Activated CD8-positive, alpha-beta T cell treated with anti-CD3 and anti-CD28 coated beads, Interleukin-2, amount 10 ng/mL, durations not matched to agents 7 days and 5 days (primary cell): ENCODE measurements around the gene LRP10. TPM values are rescaled to one million over a fixed set of nuclear protein-coding genes. Genes with fewer than 3 reads are reported as not detected.
"Not testable (repeated sequence)": the region's sequence is repeated elsewhere in the genome, so short reads cannot be mapped to it uniquely, and the experiment has no call there.

Source experiments
- ATAC-seq: fragments of 150-1000 bp; cut with Tn5 transposase; one replicate; pipeline ENCODE4 v1.10.0; 2021; ENCODE audit warnings: moderate library complexity
- CTCF ChIA-PET: fragments of 350-600 bp; sonication (Branson Sonifier 250); formaldehyde crosslinking; loops from one replicate; lab custom pipeline; 2021; ENCODE audit warnings: antibody characterized with exemption; lab: Charles Lee
- POLR2A ChIA-PET: fragments of 350-600 bp; sonication (Branson Sonifier 250); formaldehyde crosslinking; loops from one replicate; lab custom pipeline; 2021; ENCODE audit warnings: antibody characterized with exemption; lab: Charles Lee
- DNase-seq: peaks from one replicate; pipeline ENCODE4 v3.0.0-alpha.2; 2020
- H3K27ac Mint-ChIP-seq: one replicate; pipeline ENCODE4 v1.8.0; 2021; ENCODE audit warnings: mild to moderate bottlenecking, mixed read lengths
- H3K27me3 Mint-ChIP-seq: one replicate; pipeline ENCODE4 v1.8.0; 2021; ENCODE audit warnings: low read depth, mixed read lengths
- H3K36me3 Mint-ChIP-seq: one replicate; pipeline ENCODE4 v1.8.0; 2021; ENCODE audit warnings: low read depth, mixed read lengths
- H3K4me1 Mint-ChIP-seq: one replicate; pipeline ENCODE4 v1.8.0; 2021; ENCODE audit warnings: low read depth, mixed read lengths
- H3K4me3 Mint-ChIP-seq: one replicate; pipeline ENCODE4 v1.8.0; 2021; ENCODE audit warnings: mild to moderate bottlenecking, mixed read lengths
- H3K9me3 Mint-ChIP-seq: one replicate; pipeline ENCODE4 v1.8.0; 2022; ENCODE audit warnings: mixed read lengths; ENCODE audit not compliant: insufficient read depth
- total RNA-seq, 2 experiments: library from RNA; stranded (reverse); gene quantifications; one replicate each; pipeline ENCODE4 v1.2.3, GENCODE V29; 2021

LRP10 gene
- total RNA-seq, 2 experiments from 2014 or later = 37.1 to 40.7 TPM

- ChIA-PET CTCF (interaction anchor here (0.7 to 25.2 kb wide), 31 partner anchors 7 to 295 kb away, joined by 3 to 590 read pairs (median 5); partner anchors contain the start of genes DAD1, LRP10, MMP14 and MRPL52), POLR2A (interaction anchor here (1.4 to 2.0 kb wide), 3 partner anchors 22 to 282 kb away, joined by 6 to 8 read pairs (median 7); partner anchors contain the start of gene MRPL52)
- Mint-ChIP-seq H3K27ac (no peak overlapping the region), H3K36me3 (no peaks in the 10 kb centered on the region), H3K27me3 (peaks cover 22% of the 10 kb centered on the region), H3K4me1 (peaks cover 45% of the 10 kb centered on the region), H3K9me3 (peaks cover 4% of the 10 kb centered on the region), H3K4me3 (no peak overlapping the region)
- DNase-seq (no peak), ATAC-seq (no peak)
These were observed 19.0 kb upstream of the LRP10 start for GRCh38 chr14:22852599-22852939.

- Mint-ChIP-seq H3K4me3 (peak overlapping the region; percentile 72), H3K36me3 (no peaks in the 10 kb centered on the region), H3K9me3 (peaks cover 4% of the 10 kb centered on the region), H3K27ac (peak overlapping the region; percentile 61), H3K4me1 (peaks cover 44% of the 10 kb centered on the region), H3K27me3 (peaks cover 18% of the 10 kb centered on the region)
- POLR2A ChIA-PET = interaction anchor here (1.4 to 2.0 kb wide), 3 partner anchors 23 to 283 kb away, joined by 6 to 8 read pairs (median 7); partner anchors contain the start of gene MRPL52
- DNase-seq = peak; percentile 91
- CTCF ChIA-PET = interaction anchor here (0.7 to 25.2 kb wide), 38 partner anchors 8 to 979 kb away, joined by 3 to 590 read pairs (median 5); partner anchors contain the start of genes DAD1, LRP10, MMP14 and MRPL52
- peak; percentile 87 for ATAC-seq
These were observed 18.4 kb upstream of the LRP10 start for GRCh38 chr14:22852940-22853767.

GRCh38 chr14:22854296-22854695, 17.2 kb upstream of the LRP10 start:
- not testable (repeated sequence) for H3K9me3 Mint-ChIP-seq, H3K4me3 Mint-ChIP-seq, H3K36me3 Mint-ChIP-seq, ATAC-seq, H3K27ac Mint-ChIP-seq, DNase-seq
- POLR2A ChIA-PET = interaction anchor here (0.6 to 2.0 kb wide), 3 partner anchors 31 to 346 kb away, joined by 4 to 8 read pairs (median 7); no protein-coding TSS in a partner anchor
- Mint-ChIP-seq H3K4me1 (peaks cover 48% of the 10 kb centered on the region), H3K27me3 (peaks cover 15% of the 10 kb centered on the region)
- CTCF ChIA-PET = interaction anchor here (0.6 to 25.2 kb wide), 26 partner anchors 9 to 981 kb away, joined by 3 to 590 read pairs (median 8); partner anchors contain the start of genes DAD1, LRP10, MMP14 and MRPL52

- Mint-ChIP-seq H3K4me3 (no peak overlapping the region), H3K4me1 (peaks cover 48% of the 10 kb centered on the region), H3K9me3 (peaks cover 4% of the 10 kb centered on the region), H3K36me3 (peaks cover 2% of the 10 kb centered on the region), H3K27me3 (peaks cover 17% of the 10 kb centered on the region), H3K27ac (no peak overlapping the region)
- DNase-seq = peak; percentile 27
- CTCF ChIA-PET = interaction anchor here (0.6 to 25.2 kb wide), 20 partner anchors 9 to 980 kb away, joined by 3 to 590 read pairs (median 12); partner anchors contain the start of genes DAD1, LRP10, MMP14 and MRPL52
- no peak for ATAC-seq
- POLR2A ChIA-PET = interaction anchor here (0.6 kb wide), 1 partner anchor 36 kb away, joined by 3 read pairs; no protein-coding TSS in a partner anchor
These were observed 16.4 kb upstream of the LRP10 start for GRCh38 chr14:22854963-22855724.

- DNase-seq = no peak
- ATAC-seq = no peak
- Mint-ChIP-seq H3K4me3 (no peak overlapping the region), H3K36me3 (peaks cover 2% of the 10 kb centered on the region), H3K4me1 (peaks cover 39% of the 10 kb centered on the region), H3K27ac (no peak overlapping the region), H3K9me3 (peaks cover 4% of the 10 kb centered on the region), H3K27me3 (peaks cover 24% of the 10 kb centered on the region)
- POLR2A ChIA-PET = no interaction called here
- CTCF ChIA-PET = interaction anchor here (1.9 to 25.2 kb wide), 4 partner anchors 15 to 285 kb away, joined by 16 to 590 read pairs (median 106); partner anchors contain the start of genes LRP10, MMP14 and MRPL52
These were observed 15.1 kb upstream of the LRP10 start for GRCh38 chr14:22856428-22856827.

- ChIA-PET CTCF (interaction anchor here (0.7 to 25.2 kb wide), 5 partner anchors 11 to 304 kb away, joined by 3 to 590 read pairs (median 5); partner anchors contain the start of genes LRP10, MMP14 and MRPL52), POLR2A (interaction anchor here (0.6 to 0.9 kb wide), 2 partner anchors 11 to 40 kb away, joined by 3 to 4 read pairs; partner anchors contain the start of gene LRP10)
- peaks cover 41% of the 10 kb centered on the region for H3K27me3 Mint-ChIP-seq
These were observed 11.2 kb upstream of the LRP10 start for GRCh38 chr14:22860377-22860776.

GRCh38 chr14:22861651-22862050, 9.9 kb upstream of the LRP10 start:
- POLR2A ChIA-PET = no interaction called here
- ATAC-seq (no peak), DNase-seq (no peak)
- no peak overlapping the region for H3K4me3 Mint-ChIP-seq
- CTCF ChIA-PET = interaction anchor here (0.6 to 25.2 kb wide), 5 partner anchors 8 to 1009 kb away, joined by 3 to 590 read pairs (median 18); partner anchors contain the start of genes MMP14 and MRPL52
- H3K36me3 Mint-ChIP-seq = peaks cover 2% of the 10 kb centered on the region
- peaks cover 4% of the 10 kb centered on the region for H3K9me3 Mint-ChIP-seq
- peaks cover 9% of the 10 kb centered on the region for H3K4me1 Mint-ChIP-seq
- H3K27me3 Mint-ChIP-seq = peaks cover 38% of the 10 kb centered on the region
- no peak overlapping the region for H3K27ac Mint-ChIP-seq

More at GRCh38 chr14:22860377-22860776, 11.2 kb upstream of the LRP10 start:
- H3K36me3 Mint-ChIP-seq, H3K4me3 Mint-ChIP-seq, H3K27ac Mint-ChIP-seq, ATAC-seq, DNase-seq, H3K9me3 Mint-ChIP-seq: not testable (repeated sequence)
- peaks cover 12% of the 10 kb centered on the region for H3K4me1 Mint-ChIP-seq

- no peaks in the 10 kb centered on the region for H3K36me3 Mint-ChIP-seq
- ChIA-PET POLR2A (no interaction called here), CTCF (interaction anchor here (1.6 to 25.2 kb wide), 4 partner anchors 8 to 35 kb away, joined by 4 to 590 read pairs (median 30); partner anchors contain the start of genes MMP14 and MRPL52)
- no peak for ATAC-seq
- H3K9me3 Mint-ChIP-seq = no peaks in the 10 kb centered on the region
- H3K27me3 Mint-ChIP-seq = peaks cover 32% of the 10 kb centered on the region
- no peak overlapping the region for H3K4me3 Mint-ChIP-seq
- no peak for DNase-seq
- H3K4me1 Mint-ChIP-seq = no peaks in the 10 kb centered on the region
- H3K27ac Mint-ChIP-seq = no peak overlapping the region
These were observed 6.6 kb upstream of the LRP10 start for GRCh38 chr14:22864979-22865378.

- peaks cover 31% of the 10 kb centered on the region for H3K27me3 Mint-ChIP-seq
- no peak overlapping the region for H3K4me3 Mint-ChIP-seq
- DNase-seq (no peak), ATAC-seq (no peak)
- peaks cover 6% of the 10 kb centered on the region for H3K4me1 Mint-ChIP-seq
- H3K9me3 Mint-ChIP-seq = no peaks in the 10 kb centered on the region
- CTCF ChIA-PET = interaction anchor here (1.6 to 25.2 kb wide), 3 partner anchors 12 to 36 kb away, joined by 4 to 590 read pairs (median 43); partner anchors contain the start of genes MMP14 and MRPL52
- H3K27ac Mint-ChIP-seq = no peak overlapping the region
- no peaks in the 10 kb centered on the region for H3K36me3 Mint-ChIP-seq
- POLR2A ChIA-PET = no interaction called here
These were observed 5.8 kb upstream of the LRP10 start for GRCh38 chr14:22865424-22866405.

- Mint-ChIP-seq H3K27me3 (peaks cover 20% of the 10 kb centered on the region), H3K4me3 (no peak overlapping the region), H3K9me3 (no peaks in the 10 kb centered on the region), H3K4me1 (peaks cover 9% of the 10 kb centered on the region), H3K27ac (no peak overlapping the region), H3K36me3 (no peaks in the 10 kb centered on the region)
- no peak for DNase-seq
- ATAC-seq = no peak
- ChIA-PET POLR2A (no interaction called here), CTCF (interaction anchor here (6.7 to 25.2 kb wide), 2 partner anchors 14 to 37 kb away, joined by 43 to 590 read pairs; partner anchors contain the start of genes MMP14 and MRPL52)
These were observed 4.7 kb upstream of the LRP10 start for GRCh38 chr14:22866874-22867273.
